HepG2 (cell line): ENCODE measurements around the gene STYX. TPM values are rescaled to one million over a fixed set of nuclear protein-coding genes. Genes with fewer than 3 reads are reported as not detected.
A peak's percentile ranks its signal among the peaks of the same experiment; 100 is the strongest.

Source experiments
- GATAD1 ChIP-seq: IDR thresholded peaks from 2 replicates; pipeline ENCODE4 v1.6.1; 2016; ENCODE audit warnings: missing genetic modification reagents, missing compliant biosample characterization
- HOMEZ ChIP-seq: IDR thresholded peaks from 2 replicates; pipeline ENCODE4 v1.6.1; 2016; ENCODE audit warnings: low read depth
- IKZF1 ChIP-seq: fragments of 450-650 bp; IDR thresholded peaks from 2 replicates; pipeline ENCODE4 v1.7.1; 2016
- MAZ ChIP-seq, 2 experiments: sonication (generic) in 1 of 2; formaldehyde crosslinking in 1 of 2; IDR thresholded peaks; 2 replicates each; pipeline versions ENCODE4 v1.5.0 to v1.6.1; 2012 to 2020; ENCODE audit warnings: low read depth in 2 of 2, mild to moderate bottlenecking in 2 of 2, borderline replicate concordance in 1 of 2, improper control_type of control experiment in 1 of 2, low read length in 1 of 2, missing genetic modification reagents in 1 of 2, moderate library complexity in 1 of 2
- NPAS2 ChIP-seq: sonication (generic); formaldehyde crosslinking; IDR thresholded peaks from 2 replicates; pipeline ENCODE4 v1.8.0; 2022; ENCODE audit warnings: mild to moderate bottlenecking, missing genetic modification reagents, borderline replicate concordance
- PAXIP1 ChIP-seq: sonication (generic); formaldehyde crosslinking; conservative IDR thresholded peaks from 2 replicates; pipeline ENCODE4 v1.4.0; 2020; ENCODE audit warnings: mild to moderate bottlenecking, missing genetic modification reagents, moderate library complexity
- RBAK ChIP-seq: sonication (generic); formaldehyde crosslinking; IDR thresholded peaks from 2 replicates; pipeline ENCODE4 v1.5.1; 2020; ENCODE audit warnings: mild to moderate bottlenecking, missing genetic modification reagents
- RFXAP ChIP-seq: sonication (generic); formaldehyde crosslinking; IDR thresholded peaks from 2 replicates; pipeline ENCODE4 v1.4.0; 2020; ENCODE audit warnings: missing genetic modification reagents, borderline replicate concordance
- SMAD9 ChIP-seq: sonication (generic); formaldehyde crosslinking; IDR thresholded peaks from 2 replicates; pipeline ENCODE4 v1.5.1; 2020; ENCODE audit warnings: mild to moderate bottlenecking, missing genetic modification reagents
- ZBTB4 ChIP-seq: sonication (generic); formaldehyde crosslinking; IDR thresholded peaks from 2 replicates; pipeline ENCODE4 v1.4.0; 2020; ENCODE audit warnings: missing genetic modification reagents, mild to moderate bottlenecking, borderline replicate concordance
- ZFYVE20 ChIP-seq: sonication (generic); formaldehyde crosslinking; IDR thresholded peaks from 2 replicates; pipeline ENCODE4 v1.8.0; 2023; ENCODE audit warnings: low read depth, mild to moderate bottlenecking, moderate library complexity, missing genetic modification reagents, borderline replicate concordance
- ZNF136 ChIP-seq: sonication (generic); formaldehyde crosslinking; IDR thresholded peaks from 2 replicates; pipeline ENCODE4 v1.8.1; 2022; ENCODE audit warnings: low read depth, mild to moderate bottlenecking, moderate library complexity, missing genetic modification reagents
- ZNF205 ChIP-seq: IDR thresholded peaks from 2 replicates; pipeline ENCODE4 v1.6.1; 2018; ENCODE audit warnings: missing biosample characterization, missing genetic modification reagents
- ZNF572 ChIP-seq: sonication (generic); formaldehyde crosslinking; IDR thresholded peaks from 2 replicates; pipeline ENCODE4 v1.5.1; 2020; ENCODE audit warnings: mild to moderate bottlenecking, missing genetic modification reagents
- ZNF597 ChIP-seq: sonication (generic); formaldehyde crosslinking; IDR thresholded peaks from 2 replicates; pipeline ENCODE4 v1.5.0; 2020; ENCODE audit warnings: missing genetic modification reagents
- ZNF749 ChIP-seq: sonication (generic); formaldehyde crosslinking; IDR thresholded peaks from 2 replicates; pipeline ENCODE4 v1.8.0; 2022; ENCODE audit warnings: mild to moderate bottlenecking, missing genetic modification reagents, moderate library complexity, borderline replicate concordance
- ZNF766 ChIP-seq: sonication (generic); formaldehyde crosslinking; IDR thresholded peaks from 2 replicates; pipeline ENCODE4 v1.5.0; 2020; ENCODE audit warnings: missing genetic modification reagents, borderline replicate concordance
- polyA plus RNA-seq, 8 experiments: library from polyadenylated mRNA; depleted of rRNA in 3 of 8; stranded (reverse) in 7 of 8; unstranded in 1 of 8; fragments of >200 nt; fragmentation: Illumina TruSeq in 4 of 8; extraction: Trizol in 4 of 8; gene quantifications; 2 replicates each; pipeline versions ENCODE4 v1.2.1 to v1.2.3, GENCODE V29; 2011 to 2016; ENCODE audit warnings: low read depth in 4 of 8, missing spikeins in 1 of 8, mixed read lengths in 1 of 8; ENCODE audit not compliant: insufficient read depth in 1 of 8
- total RNA-seq, 5 experiments: library from RNA; depleted of rRNA; stranded (reverse); fragments of >200 nt; fragmentation: Illumina TruSeq; extraction: Trizol; gene quantifications; 2 replicates each; pipeline ENCODE4 v1.2.3, GENCODE V29; 2016; ENCODE audit warnings: low read depth in 1 of 5

The STYX gene
- total and polyA plus RNA-seq, 2 of the 13 experiments (the other 11 are each of a cell fraction or from before 2014, with no cell fraction given), result 6.6 to 10.9 TPM

GRCh38 chr14:52706724-52707706, 23.0 kb upstream of the STYX start, which contains the start of gene PSMC6 (continued):
- peak; percentile 39; the same call in 1 of the 2 replicates for TF ChIP-seq PAXIP1 (CRISPR knock-in tag)
- peak; percentile 31; the same call in 1 of the 2 replicates for TF ChIP-seq ZNF749
- TF ChIP-seq RFXAP (CRISPR knock-in tag), result 0 out of 2 replicates have a peak, but pooled peaks have one; percentile 61
- no peak for TF ChIP-seq ZNF136 (CRISPR knock-in tag)
- TF ChIP-seq HOMEZ (CRISPR knock-in tag), result no peak
- no peak for TF ChIP-seq ZNF572 (CRISPR knock-in tag)
- TF ChIP-seq MAZ (IDR thresholded peaks at IDR 0.05; ENCODE audit: borderline replicate concordance, low read depth, low read length), result peak; percentile 61; the same call in 1 of the 2 replicates
- TF ChIP-seq MAZ (CRISPR knock-in tag; IDR thresholded peaks at IDR 0.05; ENCODE audit: low read depth), result peak; percentile 90
- no peak for TF ChIP-seq IKZF1
- TF ChIP-seq ZNF766 (CRISPR knock-in tag), result 0 out of 2 replicates have a peak, but pooled peaks have one; percentile 48
- TF ChIP-seq ZNF597, result no peak
- TF ChIP-seq ZFYVE20 (CRISPR knock-in tag), result no peak
- TF ChIP-seq ZNF205 (CRISPR knock-in tag), result 0 out of 2 replicates have a peak, but pooled peaks have one; percentile 21
- TF ChIP-seq ZBTB4, result no peak
- TF ChIP-seq RBAK, result 0 out of 2 replicates have a peak, but pooled peaks have one; percentile 59
- TF ChIP-seq SMAD9 (CRISPR knock-in tag), result no peak
- peak; percentile 87 for TF ChIP-seq GATAD1 (CRISPR knock-in tag)
- TF ChIP-seq NPAS2 (CRISPR knock-in tag), result no peak
